ENCODE measurements around the gene USP17L10.
A peak's percentile ranks its signal among the peaks of the same experiment; 100 is the strongest.
"Not testable (repeated sequence)": the region's sequence is repeated elsewhere in the genome, so short reads cannot be mapped to it uniquely, and the experiment has no call there.

Gene USP17L10

GRCh38 chr4:9210357-9210756, at the start of gene USP17L10:
Gene USP17L10 (plus strand): TSS chr4:9210657. CDS start chr4:9210657, 0 bp downstream.
- DNase-seq = not testable (repeated sequence)

DNA sequence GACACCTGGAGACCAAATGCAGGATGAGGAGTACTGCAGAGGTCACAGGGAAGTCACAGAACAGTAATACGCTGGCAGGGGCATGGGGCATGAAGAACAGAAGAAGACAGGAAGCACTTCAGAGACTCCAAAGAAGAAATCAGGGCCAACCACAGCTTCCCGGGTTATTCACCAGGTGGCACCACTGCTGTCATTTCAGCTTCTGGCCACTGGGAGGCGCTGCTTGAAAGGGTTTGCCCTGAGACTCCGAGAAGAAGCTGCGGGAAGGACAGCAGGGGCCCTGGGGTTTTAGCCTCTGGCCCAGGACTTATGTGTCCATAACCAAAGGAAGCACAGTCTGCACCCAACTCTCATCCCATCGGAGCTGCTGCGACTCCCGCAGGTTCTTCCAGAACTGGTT, 44.5 kb upstream of the USP17L10 start:
- peak in 7 of 58 donors; percentile 0 to 40 (median 12) for DNase-seq

GRCh38 chr4:9169791-9170459, 40.5 kb upstream of the USP17L10 start, which contains the start of gene FAM90A26:
Gene FAM90A26 (plus strand): TSS chr4:9170409. CDS start chr4:9173173, 2,764 bp downstream.
- DNase-seq = not testable (repeated sequence)

GRCh38 chr4:9214701-9215100, 4.2 kb downstream of the USP17L10 start:
- DNase-seq = not testable (repeated sequence)

- not testable (repeated sequence) for DNase-seq
Observed at GRCh38 chr4:9215105-9215504, 4.6 kb downstream of the USP17L10 start, which contains the start of gene USP17L11. Gene USP17L11 (plus strand): TSS chr4:9215405. CDS start chr4:9215405, 0 bp downstream.

GRCh38 chr4:9219852-9220251, 9.4 kb downstream of the USP17L10 start, which contains the start of gene USP17L12:
Gene USP17L12 (plus strand): TSS chr4:9220152. CDS start chr4:9220152, 0 bp downstream.
- not testable (repeated sequence) for DNase-seq

GRCh38 chr4:9224596-9224995, 14.1 kb downstream of the USP17L10 start, which contains the start of gene USP17L13:
Gene USP17L13 (plus strand): TSS chr4:9224896. CDS start chr4:9224896, 0 bp downstream.
- not testable (repeated sequence) for DNase-seq

GRCh38 chr4:9230249-9230648, 19.8 kb downstream of the USP17L10 start:
- not testable (repeated sequence) for DNase-seq

DNA sequence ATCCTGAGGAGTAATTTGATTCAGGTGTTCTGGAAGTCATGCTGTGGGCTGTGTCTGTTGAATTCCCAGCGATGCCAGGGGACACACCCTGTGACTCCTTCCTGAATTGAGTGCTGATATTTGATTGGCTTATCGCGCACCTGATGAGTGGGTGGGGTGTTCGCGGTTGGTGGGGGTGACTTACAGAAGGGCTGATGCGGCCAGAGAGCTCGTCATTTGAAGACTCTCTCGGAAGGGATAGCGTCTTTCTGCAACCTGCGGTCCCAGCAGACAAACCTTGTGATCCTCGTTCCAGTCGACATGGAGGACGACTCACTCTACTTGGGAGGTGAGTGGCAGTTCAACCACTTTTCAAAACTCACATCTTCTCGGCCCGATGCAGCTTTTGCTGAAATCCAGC, 23.6 kb downstream of the USP17L10 start, which contains the start of gene USP17L15:
Gene USP17L15, plus strand, starts transcription at position 301 of the 400 bp plus-strand sequence. Its CDS starts 0 bp downstream, at position 301.
- not testable (repeated sequence) for DNase-seq

GRCh38 chr4:9238461-9238860, 28.0 kb downstream of the USP17L10 start:
- DNase-seq = not testable (repeated sequence)

GRCh38 chr4:9243579-9243978, 33.1 kb downstream of the USP17L10 start, which contains the start of gene USP17L17:
Gene USP17L17 (plus strand): TSS chr4:9243879. CDS start chr4:9243879, 0 bp downstream.
- not testable (repeated sequence) for DNase-seq

GRCh38 chr4:9247953-9248680, 37.7 kb downstream of the USP17L10 start, which contains the start of gene USP17L18:
Gene USP17L18 (plus strand): TSS chr4:9248630. CDS start chr4:9248630, 0 bp downstream.
- DNase-seq = not testable (repeated sequence)

DNA sequence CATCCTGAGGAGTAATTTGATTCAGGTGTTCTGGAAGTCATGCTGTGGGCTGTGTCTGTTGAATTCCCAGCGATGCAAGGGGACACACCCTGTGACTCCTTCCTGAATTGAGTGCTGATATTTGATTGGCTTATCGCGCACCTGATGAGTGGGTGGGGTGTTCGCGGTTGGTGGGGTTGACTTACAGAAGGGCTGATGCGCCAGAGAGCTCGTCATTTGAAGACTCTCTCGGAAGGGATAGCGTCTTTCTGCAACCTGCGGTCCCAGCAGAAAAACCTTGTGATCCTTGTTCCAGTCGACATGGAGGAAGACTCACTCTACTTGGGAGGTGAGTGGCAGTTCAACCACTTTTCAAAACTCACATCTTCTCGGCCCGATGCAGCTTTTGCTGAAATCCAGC, 42.6 kb downstream of the USP17L10 start, which contains the start of gene USP17L19:
Gene USP17L19, plus strand, starts transcription at position 301 of the 400 bp plus-strand sequence. Its CDS starts 0 bp downstream, at position 301.
- DNase-seq = not testable (repeated sequence)

GRCh38 chr4:9257824-9258223, 47.4 kb downstream of the USP17L10 start, which contains the start of gene USP17L20:
Gene USP17L20 (plus strand): TSS chr4:9258124. CDS start chr4:9258124, 0 bp downstream.
- not testable (repeated sequence) for DNase-seq

Data from anterior cingulate cortex (tissue), 58 donors.